HEK293 (cell line): ENCODE results near the gene CDC20.

Experiments used
- CTCF ChIP-seq: fragments of 450-650 bp; formaldehyde crosslinking; IDR thresholded peaks from 2 replicates; pipeline ENCODE4 v1.5.1; 2016; ENCODE audit warnings: missing biosample characterization, missing genetic modification characterization
- REPIN1 ChIP-seq: fragments of 450-650 bp; formaldehyde crosslinking; IDR thresholded peaks from 2 replicates; pipeline ENCODE4 v1.5.1; 2017; ENCODE audit warnings: missing biosample characterization, missing genetic modification characterization, low read depth
- SALL2 ChIP-seq: fragments of 450-650 bp; formaldehyde crosslinking; IDR thresholded peaks from 2 replicates; pipeline ENCODE4 v1.5.0; 2017; ENCODE audit warnings: missing biosample characterization, mild to moderate bottlenecking, missing genetic modification characterization, borderline replicate concordance
- YY1 ChIP-seq: fragments of 450-650 bp; formaldehyde crosslinking; IDR thresholded peaks from 2 replicates; pipeline ENCODE4 v1.5.1; 2018; ENCODE audit warnings: missing biosample characterization, missing genetic modification characterization
- ZBTB17 ChIP-seq: fragments of 450-650 bp; formaldehyde crosslinking; IDR thresholded peaks from 2 replicates; pipeline ENCODE4 v1.5.1; 2016; ENCODE audit warnings: missing biosample characterization, missing genetic modification characterization
- ZBTB21 ChIP-seq: fragments of 450-650 bp; formaldehyde crosslinking; IDR thresholded peaks from 2 replicates; pipeline ENCODE4 v1.5.1; 2017; ENCODE audit warnings: missing biosample characterization, missing genetic modification characterization
- ZNF121 ChIP-seq: fragments of 450-650 bp; formaldehyde crosslinking; IDR thresholded peaks from 2 replicates; pipeline ENCODE4 v1.5.1; 2016; ENCODE audit warnings: missing biosample characterization, missing genetic modification characterization
- ZNF274 ChIP-seq, 2 experiments: fragments of 200-500 bp in 1 of 2; fragments of 450-650 bp in 1 of 2; sonication (Bioruptor generic) in 1 of 2; formaldehyde crosslinking in 1 of 2; IDR thresholded peaks; 2 replicates each; pipeline versions ENCODE4 v1.5.1 to v1.6.1; 2014 to 2016; ENCODE audit warnings: borderline replicate concordance in 1 of 2, inconsistent platforms in 1 of 2, low read length in 1 of 2, missing biosample characterization in 1 of 2, missing genetic modification characterization in 1 of 2
- ZNF292 ChIP-seq: fragments of 450-650 bp; formaldehyde crosslinking; IDR thresholded peaks from 2 replicates; pipeline ENCODE4 v1.5.1; 2016; ENCODE audit warnings: low read depth, missing biosample characterization, missing genetic modification characterization, borderline replicate concordance
- ZSCAN5A ChIP-seq: fragments of 450-650 bp; formaldehyde crosslinking; IDR thresholded peaks from 2 replicates; pipeline ENCODE4 v1.5.1; 2016; ENCODE audit warnings: missing biosample characterization, missing genetic modification characterization

- no peak for TF ChIP-seq YY1 (tag by site-specific recombination)
- TF ChIP-seq CTCF (tag by site-specific recombination) = no peak
- no peak for TF ChIP-seq REPIN1 (tag by site-specific recombination)
- no peak for TF ChIP-seq ZSCAN5A (tag by site-specific recombination)
- TF ChIP-seq ZNF274 (IDR thresholded peaks at IDR 0.05; ENCODE audit: low read length) = no peak
- TF ChIP-seq ZNF274 (tag by site-specific recombination; IDR thresholded peaks at IDR 0.05; ENCODE audit: borderline replicate concordance) = no peak
- no peak for TF ChIP-seq ZNF292 (tag by site-specific recombination)
- TF ChIP-seq ZBTB17 (tag by site-specific recombination) = no peak
- no peak for TF ChIP-seq SALL2
- no peak for TF ChIP-seq ZBTB21 (tag by site-specific recombination)
- no peak for TF ChIP-seq ZNF121 (tag by site-specific recombination)
Measured at GRCh38 chr1:43396059-43396458, 37.3 kb downstream of the CDC20 start.
